Stomach (tissue), 9 donors: ENCODE measurements around the gene NGLY1. TPM values are rescaled to one million over a fixed set of nuclear protein-coding genes. Genes with fewer than 3 reads are reported as not detected.

Source experiments
- DNase-seq, 2 donors: peaks; one replicate each; pipeline versions ENCODE4 v3.0.0 to v3.0.0-alpha.2; 2013 to 2019
- H3K27ac ChIP-seq, 5 donors: fragments of 200-600 bp in 4 of 5; sonication (generic) in 4 of 5; one replicate each; pipeline ENCODE4 v1.5.1; 2013 to 2019; ENCODE audit warnings: mild to moderate bottlenecking in 1 of 5, moderate library complexity in 1 of 5
- H3K27me3 ChIP-seq, 3 donors: fragments of 200-600 bp; sonication (generic); one replicate each; pipeline ENCODE4 v1.5.1; 2017 to 2019; ENCODE audit warnings: mixed run types in 1 of 3
- H3K36me3 ChIP-seq, 4 donors: fragments of 200-600 bp; sonication (generic); 1 replicate in 3 of 4; 2 replicates in 1 of 4; pipeline ENCODE4 v1.5.1; 2016 to 2019
- H3K4me1 ChIP-seq, 4 donors: fragments of 200-600 bp; sonication (generic); one replicate each; pipeline ENCODE4 v1.5.1; 2016 to 2019
- H3K4me3 ChIP-seq, 4 donors: fragments of 200-600 bp; sonication (generic) in 3 of 4; one replicate each; pipeline ENCODE4 v1.5.1; 2016 to 2019; ENCODE audit warnings: mild to moderate bottlenecking in 1 of 4
- H3K9me3 ChIP-seq, 4 donors: fragments of 200-600 bp; sonication (generic); one replicate each; pipeline ENCODE4 v1.5.1; 2016 to 2019
- EP300 ChIP-seq: sonication (generic); formaldehyde crosslinking; IDR thresholded peaks from one replicate; pipeline ENCODE4 v1.6.1; 2017; ENCODE audit warnings: antibody characterized with exemption
- POLR2A ChIP-seq, 4 donors: fragments of 450-650 bp; IDR thresholded peaks; one replicate each; pipeline ENCODE4 v1.6.1; 2016; ENCODE audit warnings: antibody characterized with exemption in 4 of 4, control low read depth in 2 of 4, mild to moderate bottlenecking in 1 of 4, moderate library complexity in 1 of 4
- POLR2AphosphoS5 ChIP-seq, 3 donors: sonication (generic); formaldehyde crosslinking; IDR thresholded peaks; one replicate each; pipeline ENCODE4 v1.6.1; 2016; ENCODE audit warnings: antibody characterized with exemption in 3 of 3
- WGBS, 5 donors: extraction: QIAGEN DNeasy Blood & Tissue Kit in 3 of 5; methylation state at CpG; one replicate each; pipeline versions ENCODE4 v1.1.5 to v1.1.7; 2013 to 2018; 5-methylcytosine and 5-hydroxymethylcytosine counted together
- intact Hi-C: fragments of 100-400 bp; cut with DNase I; formaldehyde crosslinking; loops from one replicate; pipeline ENCODE4 v1.15.1; 2023; ENCODE audit warnings: low total_unique reads
- polyA plus RNA-seq, 3 donors: library from polyadenylated mRNA; stranded (reverse); fragments of 200-250 nt; gene quantifications; one replicate each; pipeline ENCODE4 v1.2.3, GENCODE V29; 2013
- total RNA-seq, 5 donors: library from RNA; depleted of rRNA; stranded (reverse); fragments of >200 nt; gene quantifications; one replicate each; pipeline versions ENCODE4 v1.1.0 to v1.2.3, GENCODE V29; 2014 to 2016
- TF ChIP-seq, protein P1 (sequence below), 7 experiments: fragments of 450-650 bp in 4 of 7; fragments of 200-600 bp in 3 of 7; sonication (generic) in 3 of 7; IDR thresholded peaks; one replicate each; pipeline ENCODE4 v1.5.1; 2016 to 2019; ENCODE audit warnings: antibody characterized with exemption in 7 of 7, control low read depth in 2 of 7, mild to moderate bottlenecking in 1 of 7
- donor health status: healthy with polysubstance abuse.
- donor health status: Bipolar disorder and iron deficiency.
- donor health status: healthy.

The NGLY1 gene
- total and polyA plus RNA-seq, 8 donors = 15.9 to 64.8 (median 29.8) TPM

DNA sequence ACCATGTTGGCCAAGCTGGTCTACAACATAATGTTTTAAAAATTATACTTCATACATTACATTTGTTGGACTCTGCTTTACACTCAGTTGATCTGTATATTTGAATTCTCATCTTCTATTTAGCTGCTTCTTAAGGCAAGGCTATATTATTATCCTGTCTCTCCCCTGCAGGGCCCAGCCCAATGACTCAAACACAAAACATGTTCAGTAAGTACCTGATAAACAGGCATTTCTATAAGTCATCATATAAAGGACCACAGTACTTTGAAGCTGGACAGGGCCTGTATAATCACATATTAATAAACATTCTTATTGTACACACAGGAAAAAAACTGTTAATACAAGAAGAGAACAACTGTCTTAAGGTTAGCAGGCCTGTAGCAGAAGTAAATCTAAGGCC lies 36.2 kb downstream of the NGLY1 start:
- Histone ChIP-seq H3K4me3 (no peak overlapping the region), H3K4me1 (no peaks in the 10 kb centered on the region), H3K27me3 (no peaks in the 10 kb centered on the region), H3K9me3 (no peaks in the 10 kb centered on the region), H3K27ac (no peak overlapping the region), H3K36me3 (peaks cover 24 to 78% (median 73%) of the 10 kb centered on the region in 4 donors)
- no peak for TF ChIP-seq POLR2AphosphoS5 (IDR thresholded peaks at IDR 0.05)
- intact Hi-C loops = no loop called here
- no peak for DNase-seq

DNA sequence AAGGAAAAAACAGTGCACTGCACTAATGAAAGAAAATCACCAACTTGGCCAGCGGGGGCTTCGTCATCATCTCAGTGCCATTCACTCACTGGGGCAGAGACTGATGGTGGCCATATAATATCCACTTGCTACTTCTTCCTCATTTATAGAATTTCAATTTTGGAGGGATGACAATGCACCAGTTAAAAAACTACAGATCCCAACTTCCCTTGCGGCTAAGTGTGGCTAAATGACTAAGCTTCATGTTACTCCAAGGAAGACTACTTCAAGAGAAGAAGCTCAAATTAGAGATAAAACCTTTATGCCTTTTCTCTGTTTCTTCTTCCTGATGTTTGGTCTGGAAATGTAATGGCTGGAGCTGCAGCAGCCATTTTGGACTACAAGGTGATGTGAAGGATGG lies 38.8 kb downstream of the NGLY1 start:
- intact Hi-C loops = no loop called here
- no peaks in the 10 kb centered on the region for H3K4me1 ChIP-seq
- H3K9me3 ChIP-seq = no peaks in the 10 kb centered on the region
- no peak overlapping the region for H3K27ac ChIP-seq
- DNase-seq = no peak
- TF ChIP-seq, protein P1, sequence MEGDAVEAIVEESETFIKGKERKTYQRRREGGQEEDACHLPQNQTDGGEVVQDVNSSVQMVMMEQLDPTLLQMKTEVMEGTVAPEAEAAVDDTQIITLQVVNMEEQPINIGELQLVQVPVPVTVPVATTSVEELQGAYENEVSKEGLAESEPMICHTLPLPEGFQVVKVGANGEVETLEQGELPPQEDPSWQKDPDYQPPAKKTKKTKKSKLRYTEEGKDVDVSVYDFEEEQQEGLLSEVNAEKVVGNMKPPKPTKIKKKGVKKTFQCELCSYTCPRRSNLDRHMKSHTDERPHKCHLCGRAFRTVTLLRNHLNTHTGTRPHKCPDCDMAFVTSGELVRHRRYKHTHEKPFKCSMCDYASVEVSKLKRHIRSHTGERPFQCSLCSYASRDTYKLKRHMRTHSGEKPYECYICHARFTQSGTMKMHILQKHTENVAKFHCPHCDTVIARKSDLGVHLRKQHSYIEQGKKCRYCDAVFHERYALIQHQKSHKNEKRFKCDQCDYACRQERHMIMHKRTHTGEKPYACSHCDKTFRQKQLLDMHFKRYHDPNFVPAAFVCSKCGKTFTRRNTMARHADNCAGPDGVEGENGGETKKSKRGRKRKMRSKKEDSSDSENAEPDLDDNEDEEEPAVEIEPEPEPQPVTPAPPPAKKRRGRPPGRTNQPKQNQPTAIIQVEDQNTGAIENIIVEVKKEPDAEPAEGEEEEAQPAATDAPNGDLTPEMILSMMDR (IDR thresholded peaks at IDR 0.05) = no peak
- TF ChIP-seq POLR2AphosphoS5 (IDR thresholded peaks at IDR 0.05) = no peak
- no peak overlapping the region for H3K4me3 ChIP-seq
- 97 to 98% (median 98%) methylated on average over 3 of the region's 3 CpGs for WGBS, 5 donors
- H3K36me3 ChIP-seq = peaks cover 10 to 68% (median 57%) of the 10 kb centered on the region in 4 donors
- H3K27me3 ChIP-seq = no peaks in the 10 kb centered on the region

DNA sequence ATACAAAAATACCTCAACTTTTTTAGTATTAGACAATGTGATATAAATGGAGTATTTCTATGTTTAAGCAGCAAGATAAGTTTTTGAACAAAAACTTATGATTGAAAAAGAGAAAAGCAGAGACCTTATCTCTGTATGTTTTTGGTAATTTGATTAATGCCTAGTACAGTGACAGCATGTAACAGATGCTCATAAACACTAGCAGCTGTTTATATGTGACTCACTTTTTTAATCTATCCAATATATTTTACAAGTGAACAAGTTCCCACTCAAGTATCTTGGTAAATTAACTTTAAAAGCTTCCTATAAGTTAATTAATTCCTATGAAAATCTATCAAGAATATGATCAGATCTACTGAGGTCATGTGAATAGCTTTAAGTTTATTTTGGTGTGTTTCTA lies 55.1 kb downstream of the NGLY1 start:
- DNase-seq = no peak
- peaks cover 12 to 70% (median 65%) of the 10 kb centered on the region in 4 donors for H3K36me3 ChIP-seq

DNA sequence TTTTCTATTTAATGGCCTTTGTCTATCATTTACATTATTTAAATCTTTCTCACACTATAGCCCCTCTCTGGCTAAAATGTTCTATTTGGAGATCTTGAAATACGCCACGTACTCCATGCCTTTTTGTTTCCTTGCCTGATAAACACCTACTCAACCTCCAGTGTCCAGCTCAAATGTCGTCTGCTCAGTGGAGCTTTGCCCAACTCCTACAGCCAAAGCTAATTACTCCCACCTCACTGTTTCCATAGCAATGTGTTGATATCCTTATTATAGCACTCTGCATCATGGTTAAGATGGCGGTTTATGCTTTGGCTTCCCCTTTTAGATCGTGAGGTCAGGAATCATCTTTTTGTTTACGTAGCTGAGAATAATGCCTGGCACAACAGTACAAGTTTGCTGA lies 55.9 kb downstream of the NGLY1 start:
- no peaks in the 10 kb centered on the region for H3K27me3 ChIP-seq
- no peaks in the 10 kb centered on the region for H3K9me3 ChIP-seq
- intact Hi-C loops = no loop called here
- DNase-seq = no peak
- H3K27ac ChIP-seq = no peak overlapping the region
- TF ChIP-seq EP300 (no peak), POLR2A (IDR thresholded peaks at IDR 0.05) (no peak), POLR2AphosphoS5 (IDR thresholded peaks at IDR 0.05) (no peak)
- TF ChIP-seq, protein P1 (IDR thresholded peaks at IDR 0.05) = no peak
- H3K36me3 ChIP-seq = peaks cover 5 to 62% (median 58%) of the 10 kb centered on the region in 4 donors
- 92 to 96% (median 93%) methylated on average over 6 of the region's 6 CpGs for WGBS, 5 donors
- peaks cover 0 to 7% (median 0%) of the 10 kb centered on the region in 4 donors for H3K4me1 ChIP-seq
- no peak overlapping the region for H3K4me3 ChIP-seq

More for the DNA sequence above, 55.1 kb downstream of the NGLY1 start:
- Histone ChIP-seq H3K27me3 (no peaks in the 10 kb centered on the region), H3K27ac (no peak overlapping the region), H3K4me3 (no peak overlapping the region), H3K9me3 (no peaks in the 10 kb centered on the region), H3K4me1 (peaks cover 0 to 7% (median 0%) of the 10 kb centered on the region in 4 donors)
- intact Hi-C loops = no loop called here
- TF ChIP-seq EP300 = no peak
- no peak for TF ChIP-seq POLR2A (IDR thresholded peaks at IDR 0.05)

DNA sequence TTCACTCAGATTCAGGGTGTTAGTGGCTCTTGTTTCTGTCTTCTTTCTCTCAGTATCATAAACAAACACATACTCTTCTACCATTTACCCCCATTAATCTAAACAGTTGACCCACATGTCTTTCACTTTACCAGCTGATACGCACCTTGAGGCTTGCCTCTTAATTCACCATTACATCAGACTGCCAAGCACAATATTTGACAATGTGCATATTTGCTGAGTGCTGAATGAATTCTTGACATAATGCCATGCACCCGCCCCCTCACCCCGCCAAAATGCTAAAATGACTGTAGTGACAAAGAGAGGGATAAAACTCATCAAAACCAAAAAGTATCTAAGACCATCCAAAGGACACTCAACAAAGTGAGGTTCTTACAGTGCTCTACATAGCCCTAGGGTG lies 57.4 kb downstream of the NGLY1 start:
- 34 to 63% (median 48%) methylated on average over 3 of the region's 3 CpGs for WGBS, 5 donors

More for the DNA sequence above, 57.4 kb downstream of the NGLY1 start:
- H3K27ac ChIP-seq = no peak overlapping the region
- no peaks in the 10 kb centered on the region for H3K27me3 ChIP-seq
- peaks cover 0 to 47% (median 43%) of the 10 kb centered on the region in 4 donors for H3K36me3 ChIP-seq
- TF ChIP-seq POLR2A (IDR thresholded peaks at IDR 0.05) (no peak), EP300 (no peak), POLR2AphosphoS5 (IDR thresholded peaks at IDR 0.05) (no peak)
- TF ChIP-seq, protein P1 (IDR thresholded peaks at IDR 0.05) = no peak
- DNase-seq = no peak
- no peak overlapping the region for H3K4me3 ChIP-seq
- intact Hi-C loops = no loop called here
- no peaks in the 10 kb centered on the region for H3K9me3 ChIP-seq
- peaks cover 0 to 7% (median 0%) of the 10 kb centered on the region in 4 donors for H3K4me1 ChIP-seq
